Chondrocyte (in vitro differentiated cells): ENCODE data around the gene CMIP. TPM values are rescaled to one million over a fixed set of nuclear protein-coding genes. Genes with fewer than 3 reads are reported as not detected.

Experiments used
- DNase-seq: peaks from one replicate; pipeline ENCODE4 v3.0.0; 2021; ENCODE audit warnings: mixed read lengths, low spot score
- H3K27ac Mint-ChIP-seq: one replicate; pipeline ENCODE4 v1.8.0; 2021; ENCODE audit warnings: mild to moderate bottlenecking, moderate library complexity, mixed read lengths; ENCODE audit not compliant: unreplicated experiment
- H3K27me3 Mint-ChIP-seq: 2 replicates; pipeline ENCODE4 v1.8.0; 2021; ENCODE audit warnings: low read depth, mixed read lengths
- H3K36me3 Mint-ChIP-seq: 2 replicates; pipeline ENCODE4 v1.8.0; 2021; ENCODE audit warnings: low read depth, mixed read lengths
- H3K4me1 Mint-ChIP-seq: 2 replicates; pipeline ENCODE4 v1.8.0; 2021; ENCODE audit warnings: low read depth, mild to moderate bottlenecking, mixed read lengths
- H3K4me3 Mint-ChIP-seq: one replicate; pipeline ENCODE4 v1.8.0; 2021; ENCODE audit warnings: mild to moderate bottlenecking, moderate library complexity, mixed read lengths; ENCODE audit not compliant: unreplicated experiment
- H3K9me3 Mint-ChIP-seq: 2 replicates; pipeline ENCODE4 v1.8.0; 2021; ENCODE audit warnings: low read depth, mixed read lengths
- CTCF ChIP-seq: fragments of 200-600 bp; sonication (generic); IDR thresholded peaks from 2 replicates; pipeline ENCODE4 v1.5.0; 2021; ENCODE audit warnings: antibody characterized with exemption, mild to moderate bottlenecking, moderate library complexity
- total RNA-seq: library from RNA; stranded (reverse); gene quantifications from 3 replicates; pipeline ENCODE4 v1.2.1, GENCODE V29; 2021

Gene CMIP
- total RNA-seq, 1 donor from 2014 or later: 62.9 TPM

GRCh38 chr16:81536648-81537047 lies 92.0 kb downstream of the CMIP start:
- H3K4me1 Mint-ChIP-seq: peaks cover 52% of the 10 kb centered on the region
- TF ChIP-seq CTCF: no peak

GRCh38 chr16:81537721-81538561 lies 93.3 kb downstream of the CMIP start:
- Mint-ChIP-seq H3K9me3 (no peaks in the 10 kb centered on the region), H3K4me3 (no peak overlapping the region), H3K36me3 (no peaks in the 10 kb centered on the region), H3K27me3 (no peaks in the 10 kb centered on the region), H3K27ac (peak overlapping the region; percentile 82), H3K4me1 (peaks cover 65% of the 10 kb centered on the region)
- peak; percentile 30 for TF ChIP-seq CTCF
- peak; percentile 66 for DNase-seq

More at GRCh38 chr16:81536648-81537047, 92.0 kb downstream of the CMIP start:
- H3K4me3 Mint-ChIP-seq: no peak overlapping the region
- H3K9me3 Mint-ChIP-seq: no peaks in the 10 kb centered on the region
- no peaks in the 10 kb centered on the region for H3K27me3 Mint-ChIP-seq
- no peak overlapping the region for H3K27ac Mint-ChIP-seq
- H3K36me3 Mint-ChIP-seq: no peaks in the 10 kb centered on the region
- no peak for DNase-seq

GRCh38 chr16:81539009-81539758 lies 94.6 kb downstream of the CMIP start:
- Mint-ChIP-seq H3K4me1 (peaks cover 70% of the 10 kb centered on the region), H3K9me3 (no peaks in the 10 kb centered on the region), H3K27ac (peak overlapping the region; percentile 82), H3K4me3 (no peak overlapping the region), H3K27me3 (no peaks in the 10 kb centered on the region), H3K36me3 (no peaks in the 10 kb centered on the region)
- DNase-seq: no peak
- no peak for TF ChIP-seq CTCF

GRCh38 chr16:81539759-81540472 lies 95.3 kb downstream of the CMIP start:
- Mint-ChIP-seq H3K27me3 (no peaks in the 10 kb centered on the region), H3K9me3 (no peaks in the 10 kb centered on the region), H3K27ac (peak overlapping the region; percentile 82), H3K36me3 (no peaks in the 10 kb centered on the region), H3K4me1 (peaks cover 71% of the 10 kb centered on the region), H3K4me3 (no peak overlapping the region)
- peak; percentile 61 for DNase-seq
- TF ChIP-seq CTCF: no peak

- DNase-seq: no peak
- Mint-ChIP-seq H3K27me3 (no peaks in the 10 kb centered on the region), H3K4me1 (peaks cover 67% of the 10 kb centered on the region), H3K9me3 (no peaks in the 10 kb centered on the region), H3K4me3 (no peak overlapping the region), H3K36me3 (no peaks in the 10 kb centered on the region), H3K27ac (no peak overlapping the region)
- TF ChIP-seq CTCF: no peak
Measured at GRCh38 chr16:81541314-81541713, 96.7 kb downstream of the CMIP start.
